GM18868 (cell line): ENCODE measurements around the gene SLC41A2.
"Not testable (repeated sequence)": the region's sequence is repeated elsewhere in the genome, so short reads cannot be mapped to it uniquely, and the experiment has no call there.

Source experiments
- ATAC-seq: cut with Tn5 transposase; IDR thresholded peaks from one replicate; pipeline ENCODE4 v1.9.1; 2021; ENCODE audit warnings: mild to moderate bottlenecking, moderate library complexity; ENCODE audit not compliant: unreplicated experiment

Gene SLC41A2

GRCh38 chr12:104958001-104958804 is at the start of gene SLC41A2:
Gene SLC41A2, minus strand, starts transcription at chr12:104958290. Its CDS starts 29,763 bp downstream, at chr12:104928527.
- ATAC-seq: peak; percentile 79

GRCh38 chr12:105001476-105001875 is 43.4 kb upstream of the SLC41A2 start:
- no peak for ATAC-seq

- no peak for ATAC-seq
Measured at GRCh38 chr12:104999347-104999685, 41.2 kb upstream of the SLC41A2 start.

DNA sequence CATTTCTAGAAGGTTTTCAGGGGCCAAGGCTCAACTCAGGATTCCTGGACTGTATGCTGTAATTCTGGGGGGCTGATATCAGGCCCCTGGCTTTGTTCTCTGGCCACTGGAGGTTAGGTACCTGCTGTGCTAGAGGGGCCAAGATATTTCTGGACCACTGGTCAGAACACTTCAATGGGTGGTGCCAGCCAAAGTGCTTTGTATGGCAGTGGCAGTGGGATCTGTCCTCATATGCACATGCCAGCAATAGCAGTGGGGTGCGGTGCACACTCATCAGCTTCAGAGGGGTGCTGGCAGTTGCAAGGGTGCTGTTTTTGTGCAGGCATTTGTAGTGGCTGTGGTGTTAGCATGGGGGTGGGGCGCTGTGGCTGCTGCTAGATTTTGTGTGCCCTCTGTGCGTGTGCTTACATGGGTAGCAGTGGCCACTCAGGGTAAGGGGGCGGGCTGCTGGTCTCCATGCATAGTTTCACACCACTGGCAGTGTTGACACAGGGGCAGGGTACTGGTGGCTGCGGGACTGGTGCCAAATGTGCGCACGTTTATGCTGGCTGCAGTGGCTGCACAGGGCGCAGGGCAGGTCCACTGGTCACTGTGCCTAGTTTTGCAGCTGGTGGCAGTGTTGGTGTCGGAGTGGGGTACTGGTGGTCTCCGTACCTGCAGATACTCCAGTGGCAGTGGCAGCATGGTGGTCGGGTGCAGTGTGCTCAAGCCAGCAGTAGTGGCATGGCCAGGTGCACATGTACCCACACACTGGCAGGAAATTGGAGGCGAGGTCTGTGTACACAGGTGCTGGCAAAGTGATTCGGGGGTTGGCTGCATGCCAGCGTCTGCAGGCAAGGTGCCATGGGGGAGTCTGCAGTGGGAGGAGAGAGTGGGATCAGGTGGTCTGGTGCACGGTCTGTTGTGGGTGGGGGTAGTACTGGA is 40.6 kb upstream of the SLC41A2 start:
- no peak for ATAC-seq

GRCh38 chr12:104997541-104997940 is 39.5 kb upstream of the SLC41A2 start:
- no peak for ATAC-seq

DNA sequence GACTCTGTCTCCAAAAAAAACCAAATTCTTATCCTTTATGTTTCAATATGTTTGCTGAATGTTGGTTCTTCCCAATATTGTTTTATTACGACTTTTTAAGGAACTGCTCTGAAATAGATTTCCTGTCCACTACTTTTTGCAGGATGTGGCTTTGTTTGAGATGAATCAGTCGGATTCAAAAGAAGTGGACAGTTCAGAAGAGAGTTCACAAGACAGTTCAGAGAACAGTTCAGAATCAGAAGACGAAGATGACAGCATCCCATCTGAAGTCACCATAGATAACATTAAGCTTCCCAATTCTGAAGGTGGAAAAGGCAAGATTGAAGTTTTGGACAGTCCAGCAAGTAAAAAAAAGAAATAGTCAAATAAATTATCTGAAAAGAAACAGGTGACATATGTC is 36.2 kb upstream of the SLC41A2 start:
- ATAC-seq: no peak

DNA sequence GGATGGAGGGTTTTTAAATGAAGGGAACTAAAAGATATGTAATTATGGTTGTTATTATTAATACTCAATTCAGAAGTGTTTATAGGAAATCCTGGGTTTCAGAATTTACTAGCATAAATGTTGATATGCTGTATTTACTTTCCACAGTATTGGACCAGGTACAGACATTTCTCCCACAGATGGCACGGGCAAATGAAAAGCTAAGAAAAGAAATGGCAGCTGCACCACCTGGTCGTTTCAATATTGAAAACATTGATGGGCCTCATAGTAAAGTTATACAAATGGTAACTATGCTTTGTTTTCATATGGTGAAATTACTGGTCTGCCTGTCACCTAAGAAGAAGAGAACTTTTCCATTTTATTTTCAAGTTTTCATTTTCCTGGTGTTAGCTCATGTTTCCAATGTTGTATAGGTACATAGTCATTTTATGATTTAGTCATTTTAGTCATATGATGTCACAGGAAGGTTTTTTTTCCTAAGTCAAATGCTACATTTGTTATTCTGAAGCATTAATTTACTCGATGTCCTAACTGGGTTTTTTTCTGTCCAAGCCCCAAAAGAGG is 33.6 kb upstream of the SLC41A2 start:
- ATAC-seq: no peak

DNA sequence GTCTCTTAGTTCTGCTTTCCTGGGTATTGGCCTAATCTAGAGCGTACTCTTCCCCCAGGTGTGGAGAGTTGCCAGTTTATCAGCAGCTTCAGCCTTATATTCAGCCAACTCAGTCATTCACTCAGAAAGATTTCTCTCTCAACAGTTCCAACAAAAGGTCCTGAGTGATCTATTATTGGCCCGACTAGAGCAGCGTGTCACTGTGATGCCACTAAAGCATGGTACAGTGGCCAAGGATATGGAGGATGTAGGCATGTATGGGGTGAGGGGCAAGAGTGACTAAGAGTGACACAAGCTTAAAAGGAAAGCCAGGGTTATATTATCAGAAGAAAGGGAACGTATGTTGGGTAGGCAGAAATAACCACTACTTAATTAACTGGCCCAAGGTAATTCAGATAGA is 32.9 kb upstream of the SLC41A2 start:
- no peak for ATAC-seq

DNA sequence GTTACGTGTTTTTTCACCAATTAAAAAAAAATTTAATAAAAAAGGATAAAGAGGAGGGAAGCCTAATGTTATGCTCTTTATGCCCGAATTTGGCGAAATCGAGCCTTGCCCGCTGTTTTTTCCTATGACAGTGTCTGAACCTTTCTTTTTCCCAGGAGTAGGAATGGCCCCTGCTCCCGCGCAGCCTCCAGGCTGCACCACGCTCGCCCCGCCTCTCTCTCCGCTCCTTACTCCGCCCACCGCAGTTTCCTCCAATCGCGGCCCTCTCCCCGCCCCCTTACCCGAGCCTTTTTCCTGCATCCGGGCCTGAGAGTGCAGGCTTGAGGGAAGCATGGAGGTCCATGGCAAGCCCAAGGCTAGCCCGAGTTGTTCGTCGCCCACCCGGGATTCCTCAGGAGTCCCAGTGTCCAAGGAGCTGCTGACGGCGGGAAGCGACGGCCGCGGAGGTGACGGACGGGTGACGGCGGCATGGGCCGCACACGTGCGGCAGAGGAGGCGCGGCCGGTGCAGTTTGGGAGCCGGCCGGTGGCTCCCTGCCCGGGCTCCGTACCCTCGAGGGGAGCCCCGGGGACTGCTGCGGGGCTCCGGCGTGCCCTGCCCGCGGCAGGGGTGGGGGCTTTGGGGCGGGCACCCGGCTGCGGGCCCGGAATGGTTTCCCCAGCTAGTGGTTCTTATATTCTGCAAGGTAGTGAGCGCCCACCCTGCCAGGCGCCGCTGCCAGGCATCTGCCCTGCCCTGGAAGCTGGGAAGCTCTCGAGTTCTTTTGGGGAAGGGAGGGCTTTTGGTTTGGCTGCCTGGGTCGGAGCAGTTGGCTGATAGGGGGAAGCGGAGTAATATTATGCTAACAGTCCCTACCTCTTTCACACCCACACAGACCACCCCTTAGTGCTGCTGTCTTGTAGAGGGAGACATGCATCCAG is 28.2 kb upstream of the SLC41A2 start, which contains the start of gene NOPCHAP1:
Gene NOPCHAP1 (plus strand): TSS at position 295 of the 920 bp plus-strand sequence. CDS start 37 bp downstream, at position 332.
- peak; percentile 97 for ATAC-seq

DNA sequence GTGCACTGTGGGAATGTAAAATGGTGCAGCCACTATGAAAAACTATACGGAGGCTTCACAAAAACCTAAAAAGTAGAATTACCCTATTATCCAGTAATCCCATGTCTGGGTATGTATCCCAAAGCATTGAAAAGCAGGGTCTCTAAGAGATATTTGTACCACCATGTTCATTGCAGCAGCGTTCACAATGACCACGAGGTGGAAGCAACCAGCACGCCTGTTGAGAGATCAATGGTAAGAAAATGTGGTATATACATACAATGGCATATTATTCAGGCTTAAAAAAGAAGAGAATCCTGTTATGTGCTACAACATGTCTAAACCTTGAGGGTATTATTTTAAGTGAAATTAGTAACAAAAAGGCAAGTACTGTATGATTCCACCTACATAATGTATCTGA is 27.1 kb upstream of the SLC41A2 start:
- no peak for ATAC-seq

GRCh38 chr12:104977688-104978087 is 19.6 kb upstream of the SLC41A2 start:
- not testable (repeated sequence) for ATAC-seq

GRCh38 chr12:104976703-104977102 is 18.6 kb upstream of the SLC41A2 start:
- no peak for ATAC-seq

DNA sequence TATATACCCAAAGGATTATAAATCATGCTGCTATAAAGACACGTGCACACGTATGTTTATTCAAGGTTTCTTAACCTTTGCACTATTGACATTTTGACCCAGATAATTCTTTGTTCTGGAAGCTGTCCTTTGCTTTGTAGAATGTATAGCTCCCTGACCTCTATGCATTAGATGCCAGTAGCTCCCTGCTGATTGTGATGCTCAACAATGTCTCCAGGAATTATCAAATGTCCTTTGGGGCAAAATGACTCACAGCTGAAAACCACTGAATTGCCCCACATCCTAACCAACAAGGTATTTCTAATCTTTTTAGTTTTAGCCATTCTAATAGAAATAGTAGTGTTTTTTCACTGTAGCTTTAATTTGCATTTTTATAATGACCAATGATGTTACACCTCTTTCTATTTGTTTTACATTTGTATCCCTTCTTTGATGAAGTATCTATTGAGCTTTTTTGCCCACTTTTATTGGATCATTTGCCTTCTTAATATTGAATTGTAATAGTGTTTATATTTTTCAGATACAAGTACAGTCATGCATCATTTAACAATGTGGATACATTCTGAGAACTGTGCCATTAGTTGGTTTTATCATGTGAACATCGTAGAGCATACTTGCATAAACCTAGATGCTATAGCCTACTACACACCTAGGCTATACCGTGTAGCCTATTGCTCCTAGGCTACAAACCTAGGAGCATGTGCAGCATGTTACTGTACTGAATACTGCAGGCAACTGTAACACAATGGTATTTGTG is 17.7 kb upstream of the SLC41A2 start:
- no peak for ATAC-seq

DNA sequence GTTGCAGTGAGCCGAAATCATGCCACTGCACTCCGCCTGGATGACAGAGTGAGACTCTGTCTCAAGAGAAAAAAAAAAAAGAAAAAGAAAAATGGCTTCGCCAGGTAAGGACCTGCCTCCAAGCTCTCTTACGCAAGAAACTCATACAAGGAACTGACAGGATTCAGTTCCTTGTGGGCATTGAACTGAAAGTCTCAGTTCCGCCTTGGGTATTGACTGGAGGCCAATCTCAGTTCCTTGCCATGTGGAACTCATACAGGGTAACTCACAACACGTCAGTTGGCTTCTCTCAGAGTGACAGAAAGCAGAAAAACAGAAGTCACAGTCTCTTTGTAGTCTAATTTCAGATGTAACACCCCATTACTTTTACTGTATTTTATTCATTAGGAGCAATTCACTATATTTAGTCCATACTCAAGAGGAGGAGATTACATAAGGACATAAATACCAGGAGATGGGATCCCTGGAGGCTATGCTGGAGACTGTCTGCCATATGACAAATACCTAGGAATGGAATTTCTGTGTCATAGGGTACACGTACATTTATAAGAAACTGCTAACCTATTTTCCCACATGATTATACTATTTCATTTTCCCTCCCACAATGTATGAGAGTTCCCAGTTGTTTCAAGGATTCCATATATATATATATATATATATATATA is 16.7 kb upstream of the SLC41A2 start:
- ATAC-seq: peak; percentile 99

GRCh38 chr12:104973250-104973649 is 15.2 kb upstream of the SLC41A2 start:
- no peak for ATAC-seq

- no peak for ATAC-seq
Measured at GRCh38 chr12:104971306-104971705, 13.2 kb upstream of the SLC41A2 start.

DNA sequence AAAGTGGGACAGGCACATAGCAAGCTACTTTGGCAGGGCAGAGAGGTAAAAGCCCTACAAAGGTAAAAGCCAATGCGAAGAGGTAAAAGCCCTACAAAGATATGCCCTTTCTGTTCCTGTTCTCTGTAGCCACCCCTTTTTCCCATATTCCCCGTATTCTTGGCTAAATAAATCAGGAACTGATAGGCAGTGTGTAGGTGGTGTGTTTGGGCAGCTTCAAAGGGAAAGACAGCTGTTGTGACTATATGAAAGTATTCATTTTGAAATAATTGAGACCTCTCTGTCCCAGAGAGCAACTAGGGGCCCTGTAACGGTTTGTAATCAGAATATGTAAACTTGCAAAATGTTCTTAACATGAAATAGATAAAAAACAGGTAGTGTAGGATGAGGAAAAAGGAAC is 11.3 kb upstream of the SLC41A2 start:
- no peak for ATAC-seq

DNA sequence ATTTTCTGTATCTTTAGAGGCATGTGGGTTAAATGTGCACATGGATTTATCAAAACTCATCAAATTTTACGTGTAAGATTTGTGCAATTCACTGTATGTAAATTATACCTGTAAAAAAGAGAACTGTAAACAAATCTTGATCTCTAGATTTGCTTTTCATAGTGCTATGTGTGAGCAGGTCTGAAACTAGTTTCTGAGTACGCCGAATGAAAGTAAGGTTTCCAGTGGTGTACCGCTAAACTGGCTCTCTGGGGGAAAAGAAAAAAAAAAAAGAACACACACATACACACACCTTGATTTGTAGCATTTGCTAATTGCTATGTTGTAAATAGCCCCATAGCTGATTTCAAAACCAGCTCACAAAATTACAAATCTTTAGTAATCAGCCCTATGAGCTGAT is 8.6 kb upstream of the SLC41A2 start:
- ATAC-seq: peak; percentile 85

DNA sequence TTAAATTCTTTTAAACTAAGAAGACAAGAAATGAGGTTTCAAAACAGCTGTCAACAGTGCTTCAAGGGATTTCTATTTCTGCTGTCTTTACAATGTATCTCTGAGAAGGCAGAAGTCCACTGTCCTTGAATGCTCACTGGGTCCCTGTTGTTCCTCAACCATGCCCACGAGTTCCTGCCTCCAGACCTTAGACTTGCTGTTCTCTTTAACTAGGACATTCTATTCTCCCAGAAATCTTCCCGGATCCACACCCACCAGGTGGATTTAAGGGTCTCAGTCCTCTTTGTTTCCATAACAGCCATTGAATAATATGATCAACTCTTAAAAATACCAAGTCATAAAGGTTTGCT is 6.7 kb upstream of the SLC41A2 start:
- ATAC-seq: no peak
